Hematopoietic multipotent progenitor cell treated with erythropoietin and hydrocortisone succinate and interleukin-3 and kit ligand, for 15 days (in vitro differentiated cells): ENCODE measurements around the gene TIAL1.
"Not testable (repeated sequence)": the region's sequence is repeated elsewhere in the genome, so short reads cannot be mapped to it uniquely, and the experiment has no call there.

Experiments used
- DNase-seq: peaks from one replicate; pipeline ENCODE4 v3.0.0-alpha.2; 2015; ENCODE audit warnings: low spot score

Gene TIAL1

GRCh38 chr10:119531067-119531466 lies 65.7 kb downstream of the TIAL1 start:
- DNase-seq = no peak

GRCh38 chr10:119528663-119529237 lies 68.0 kb downstream of the TIAL1 start:
- DNase-seq = not testable (repeated sequence)

GRCh38 chr10:119526621-119527592 lies 69.9 kb downstream of the TIAL1 start:
- DNase-seq = no peak

- no peak for DNase-seq
These were observed 70.6 kb downstream of the TIAL1 start for GRCh38 chr10:119526149-119526548.

- no peak for DNase-seq
These were observed 71.6 kb downstream of the TIAL1 start for GRCh38 chr10:119525116-119525515.

GRCh38 chr10:119524720-119525070 lies 72.1 kb downstream of the TIAL1 start:
- DNase-seq = no peak

GRCh38 chr10:119523895-119524719 lies 72.7 kb downstream of the TIAL1 start:
- no peak for DNase-seq
